Gastrocnemius medialis (tissue), 4 donors: ENCODE results near the gene ATP11B.

Experiments used
- CTCF ChIP-seq, 5 experiments: fragments of 450-650 bp in 3 of 5; fragments of 200-600 bp in 2 of 5; sonication (generic) in 2 of 5; IDR thresholded peaks in 4 of 5; conservative IDR thresholded peaks in 1 of 5; 1 replicate in 4 of 5; 2 replicates in 1 of 5; pipeline ENCODE4 v1.5.1; 2016 to 2019; ENCODE audit warnings: antibody characterized with exemption in 5 of 5, mild to moderate bottlenecking in 3 of 5, moderate library complexity in 3 of 5
- POLR2A ChIP-seq, 2 donors: fragments of 450-650 bp; IDR thresholded peaks; one replicate each; pipeline ENCODE4 v1.6.1; 2017; ENCODE audit warnings: antibody characterized with exemption in 2 of 2, mild to moderate bottlenecking in 2 of 2, moderate library complexity in 2 of 2

DNA sequence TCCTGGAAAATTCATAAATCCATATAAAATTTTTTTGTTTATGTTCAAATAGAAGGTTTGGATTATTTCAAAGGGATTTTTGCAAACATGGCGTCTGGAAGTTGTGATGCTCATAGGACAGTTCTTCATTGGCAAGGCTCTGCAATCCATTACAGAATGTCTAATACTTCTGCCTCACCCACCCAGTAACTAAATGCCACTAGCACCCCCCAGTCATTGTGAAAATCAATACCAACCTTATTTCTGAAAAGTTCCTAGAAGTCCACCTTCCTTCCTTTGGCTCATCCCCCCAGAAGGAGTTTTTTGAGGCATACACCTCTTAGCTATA is 17.9 kb downstream of the ATP11B start:
- no peak for TF ChIP-seq POLR2A (IDR thresholded peaks at IDR 0.05)
- no peak for TF ChIP-seq CTCF (IDR thresholded peaks at IDR 0.05 in 4 of 5, conservative IDR thresholded peaks at IDR 0.05 in 1 of 5)
